Spleen (tissue), 7 donors: Measurements from ENCODE around the gene PRKG1.

Experiments used
- CTCF ChIP-seq, 11 experiments: fragments of 200-600 bp in 7 of 11; fragments of 450-650 bp in 4 of 11; sonication (generic) in 4 of 11; IDR thresholded peaks in 8 of 11; conservative IDR thresholded peaks in 3 of 11; 1 replicate in 7 of 11; 2 replicates in 4 of 11; pipeline versions ENCODE4 v1.4.0 to v1.8.0; 2016 to 2021; ENCODE audit warnings: antibody characterized with exemption in 11 of 11, inconsistent platforms in 4 of 11, mild to moderate bottlenecking in 1 of 11
- POLR2A ChIP-seq, 3 donors: fragments of 450-650 bp; IDR thresholded peaks; one replicate each; pipeline ENCODE4 v1.5.1; 2017; ENCODE audit warnings: antibody characterized with exemption in 3 of 3, mild to moderate bottlenecking in 1 of 3
- donor health status: DM: no; HTN: no; CAD: no; lungs with moderate emphysema.
- donor health status: DM: no; HTN: no; CAD: no.
- donor health status: DM: no; HTN: no; CAD: no.

- TF ChIP-seq CTCF (IDR thresholded peaks at IDR 0.05 in 8 of 11, conservative IDR thresholded peaks at IDR 0.05 in 3 of 11) (no peak), POLR2A (IDR thresholded peaks at IDR 0.05) (no peak)
These were observed 528.0 kb downstream of the PRKG1 start for GRCh38 chr10:51602326-51602725.
